ENCODE results near the gene HEYL.

Gene HEYL

DNA sequence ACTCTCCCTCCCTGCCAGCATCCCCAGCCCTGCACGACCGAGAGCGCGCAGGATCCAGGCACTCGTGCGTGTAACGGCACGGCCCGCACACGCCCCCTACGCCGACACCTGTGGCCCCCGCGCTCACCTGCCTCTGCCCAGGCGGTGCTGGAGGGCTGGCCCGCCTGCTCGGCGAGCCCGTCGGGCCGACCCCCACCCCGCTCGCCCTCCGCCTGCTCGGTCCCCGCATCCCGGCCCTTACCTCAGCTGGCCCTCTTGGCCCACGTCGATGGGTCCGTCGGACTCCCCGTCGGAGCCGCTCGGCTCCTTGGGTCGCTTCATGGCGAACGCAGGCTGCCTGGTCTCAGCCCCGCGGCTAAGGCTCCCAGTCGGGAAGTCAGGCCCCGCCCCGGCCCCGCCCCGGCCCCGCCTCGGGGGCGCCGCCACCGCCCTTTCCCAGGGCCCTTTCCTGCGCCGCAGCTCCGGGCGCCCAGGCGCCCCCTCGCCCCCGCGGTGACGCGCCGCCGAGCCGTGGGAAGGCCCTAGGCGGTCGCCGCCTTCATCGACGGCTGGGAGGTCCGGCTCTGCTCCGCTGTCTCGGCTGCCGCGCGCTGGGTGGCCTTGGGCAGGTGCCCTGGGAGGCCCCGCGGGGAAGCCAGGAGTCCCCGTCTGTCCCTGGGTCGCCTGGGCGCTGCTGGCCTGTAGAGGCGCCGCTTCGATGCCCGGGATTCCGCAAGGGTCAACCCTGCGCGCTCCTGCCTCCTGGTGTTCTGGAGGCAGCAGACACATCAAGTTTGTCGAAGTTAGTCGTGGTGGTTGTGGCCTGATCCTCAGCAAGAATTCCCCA lies at the start of gene HEYL:
TSS of gene HEYL (minus strand) at position 339 of the 826 bp plus-strand sequence. CDS start at position 321, 18 bp downstream.
- DNase-seq: peak; percentile 62

GRCh38 chr1:39689214-39689613 lies 49.8 kb upstream of the HEYL start:
- DNase-seq: no peak

GRCh38 chr1:39688706-39689105 lies 49.3 kb upstream of the HEYL start:
- no peak for DNase-seq

DNA sequence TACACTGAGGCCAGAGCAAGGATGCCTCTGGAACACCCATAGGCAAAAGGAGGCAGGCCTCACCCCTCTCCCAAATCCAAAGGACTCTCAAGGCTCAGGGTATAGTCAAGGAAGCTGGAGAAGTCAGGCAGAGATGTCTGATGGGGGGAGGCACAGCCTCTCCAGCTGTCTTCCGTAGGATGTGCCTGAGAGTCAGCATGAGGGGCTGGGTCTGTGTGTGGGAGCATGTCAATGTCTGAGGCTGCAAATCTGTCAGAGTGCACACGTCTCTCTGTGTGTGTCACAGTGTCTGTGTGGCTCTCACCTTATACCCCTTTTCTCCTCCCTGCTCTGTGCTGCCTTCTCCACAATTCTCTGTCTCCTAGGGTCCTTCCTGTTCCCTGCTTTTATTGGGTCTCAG lies 47.8 kb upstream of the HEYL start:
- DNase-seq: no peak

DNA sequence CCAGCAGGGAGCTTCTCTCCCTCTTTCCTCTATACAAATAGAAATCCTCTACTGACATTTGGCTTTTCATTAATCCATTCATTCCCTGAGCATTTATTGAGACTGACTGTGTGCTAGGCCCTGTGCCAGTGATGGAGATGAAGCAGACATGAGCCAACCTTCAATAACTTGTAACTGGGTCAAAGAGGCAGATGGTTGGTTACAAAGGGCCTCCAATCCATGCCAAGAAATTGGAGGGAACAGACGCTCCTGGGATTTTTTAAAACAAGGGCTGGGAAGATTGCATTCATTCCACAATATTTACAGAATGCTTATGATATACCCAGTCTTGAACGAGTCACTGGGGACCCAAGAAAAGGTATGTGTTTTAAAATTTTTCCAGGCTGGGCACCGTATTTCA lies 45.6 kb upstream of the HEYL start:
- DNase-seq: no peak

DNA sequence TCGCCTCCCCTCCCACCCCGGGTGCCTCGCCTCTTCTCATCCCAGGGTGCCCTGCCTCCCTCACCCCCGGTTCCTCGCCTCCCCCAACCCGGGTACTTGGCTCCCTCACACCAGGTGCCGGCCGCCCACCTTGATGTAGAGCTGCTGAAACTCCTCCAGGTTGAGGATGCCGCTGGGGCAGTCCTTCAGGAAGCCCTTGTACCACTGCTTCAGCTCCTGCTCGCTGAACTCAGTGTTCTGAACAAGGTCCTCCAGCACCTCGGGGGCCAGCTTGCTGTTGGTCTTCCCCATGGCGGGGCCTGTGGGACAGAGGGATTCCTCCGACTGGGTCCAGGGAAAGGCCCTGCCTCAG lies 44.8 kb upstream of the HEYL start:
- DNase-seq: no peak

DNA sequence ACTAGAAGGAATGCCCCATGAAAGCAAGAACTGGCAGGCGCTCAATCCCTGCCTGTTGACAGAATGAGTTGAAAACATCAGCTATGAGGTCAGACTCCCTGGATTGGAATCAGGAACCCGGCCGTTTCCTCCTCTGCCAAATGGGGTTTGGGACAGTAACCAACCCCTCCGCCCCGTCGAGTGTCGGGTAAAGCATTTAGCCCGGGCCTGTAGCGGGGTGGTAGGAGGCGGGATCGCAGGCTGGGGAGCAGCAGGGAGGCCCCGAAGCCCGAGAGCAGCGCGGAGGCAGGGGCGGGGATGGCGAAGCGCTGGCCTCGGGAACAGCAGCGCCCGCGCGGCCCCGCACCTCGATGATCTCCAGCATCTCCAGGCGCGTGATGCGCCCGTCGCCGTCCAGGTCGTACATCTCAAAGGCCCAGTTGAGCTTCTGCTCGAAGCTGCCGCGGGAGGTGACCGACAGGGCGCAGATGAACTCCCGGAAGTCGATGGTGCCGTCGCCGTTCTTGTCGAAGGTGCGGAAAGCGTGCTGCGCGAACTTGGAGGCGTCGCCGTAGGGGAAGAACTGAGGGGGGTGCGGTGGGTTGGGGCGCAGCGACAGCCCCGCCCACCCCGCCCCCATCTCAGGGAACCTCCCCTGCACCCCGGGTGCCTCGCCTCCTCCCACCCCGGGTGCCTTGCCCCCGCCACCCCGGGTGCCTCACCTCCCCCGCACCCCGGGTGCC lies 44.3 kb upstream of the HEYL start:
- peak; percentile 78 for DNase-seq

GRCh38 chr1:39681999-39682398 lies 42.6 kb upstream of the HEYL start:
- no peak for DNase-seq

- no peak for DNase-seq
These were observed 41.9 kb upstream of the HEYL start for GRCh38 chr1:39681294-39681693.

- DNase-seq: no peak
These were observed 41.3 kb upstream of the HEYL start for GRCh38 chr1:39680751-39681150.

- no peak for DNase-seq
These were observed 40.4 kb upstream of the HEYL start for GRCh38 chr1:39679821-39680220.

- DNase-seq: no peak
These were observed 39.4 kb upstream of the HEYL start for GRCh38 chr1:39678889-39679288.

DNA sequence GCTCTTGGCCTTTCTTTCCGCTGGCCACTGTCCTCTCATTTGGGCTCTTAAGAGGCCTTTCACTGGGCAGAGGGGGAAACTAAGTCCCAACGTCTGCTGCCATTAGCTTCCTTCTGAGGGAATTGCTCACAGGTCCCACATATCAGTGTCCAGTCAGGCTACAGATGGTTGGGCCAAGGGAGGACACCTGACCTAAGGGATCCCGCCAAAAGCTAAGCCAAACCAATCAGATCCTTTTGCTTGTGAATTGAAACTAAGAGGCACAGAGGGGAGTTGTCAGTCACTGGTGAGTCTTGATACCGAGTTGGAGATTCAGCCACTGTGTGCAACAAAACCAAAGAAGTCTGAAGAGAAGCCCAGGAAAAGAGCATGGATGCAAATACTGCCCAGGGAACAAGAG lies 38.2 kb upstream of the HEYL start:
- no peak for DNase-seq

- DNase-seq: no peak
These were observed 37.6 kb upstream of the HEYL start for GRCh38 chr1:39676948-39677548.

DNA sequence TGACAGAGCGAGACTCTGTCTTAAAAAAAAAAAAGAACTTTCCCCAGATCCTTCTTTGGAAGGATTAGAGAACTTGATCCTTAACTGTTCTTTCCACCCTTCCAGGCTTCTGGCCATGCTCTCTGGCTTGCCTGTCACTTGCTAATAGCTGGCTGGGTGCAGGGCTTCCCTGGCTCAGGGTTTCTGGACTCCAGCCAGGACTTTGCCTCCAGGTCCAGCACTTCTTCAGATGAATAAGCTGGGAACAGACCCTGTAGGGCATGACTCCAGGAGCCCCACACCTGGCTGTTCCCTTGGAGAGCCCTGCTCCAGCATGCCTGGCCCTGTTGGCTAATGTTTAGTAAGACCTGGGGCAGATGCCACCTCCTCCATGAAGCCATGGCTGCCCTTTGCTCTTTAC lies 35.8 kb upstream of the HEYL start:
- no peak for DNase-seq

GRCh38 chr1:39673215-39673614 lies 33.8 kb upstream of the HEYL start:
- no peak for DNase-seq

- peak; percentile 44 for DNase-seq
These were observed 33.1 kb upstream of the HEYL start for GRCh38 chr1:39672551-39672947.

DNA sequence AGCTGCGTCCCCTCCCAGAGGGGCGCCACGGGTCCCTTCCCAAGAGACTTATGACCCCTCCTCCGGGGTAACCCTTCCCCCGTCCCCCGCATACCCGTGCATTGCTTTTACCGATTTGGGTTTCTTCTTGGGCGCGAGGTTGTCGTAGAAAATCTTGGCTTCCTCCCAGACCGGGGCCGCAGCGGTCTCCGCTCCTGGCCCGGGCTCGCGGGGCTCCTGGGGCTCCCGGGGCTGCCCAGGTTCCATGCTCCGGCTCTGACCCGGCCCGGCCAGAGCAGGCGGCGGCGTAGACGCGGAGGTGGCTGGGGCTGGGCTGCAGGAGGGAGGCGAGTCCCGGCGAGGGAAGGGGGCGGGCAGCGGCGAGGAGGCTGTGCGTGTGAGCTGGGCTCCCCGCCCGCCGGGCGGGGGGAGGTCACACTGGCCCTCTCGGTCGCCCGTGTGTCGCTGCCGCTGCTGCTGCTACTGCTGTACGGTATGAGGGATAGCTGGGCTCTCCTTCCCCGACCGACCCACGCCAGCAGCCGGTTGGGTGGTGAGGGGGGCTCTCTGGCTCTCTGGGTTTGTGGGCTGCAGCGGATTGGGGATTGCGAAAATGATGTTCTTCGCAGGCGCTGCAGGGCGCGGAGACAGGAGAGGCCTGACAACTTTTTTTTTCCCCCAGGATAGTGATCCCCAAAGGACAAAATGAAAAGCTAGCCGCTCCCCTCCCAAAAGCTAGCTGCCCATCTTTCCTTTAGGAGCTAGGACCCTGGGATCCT lies 32.5 kb upstream of the HEYL start, which contains the start of gene NT5C1A:
TSS of gene NT5C1A (minus strand) at position 315 of the 758 bp plus-strand sequence. CDS start at position 246, 69 bp downstream.
- DNase-seq: no peak

- DNase-seq: no peak
These were observed 32.0 kb upstream of the HEYL start for GRCh38 chr1:39671433-39671792.

DNA sequence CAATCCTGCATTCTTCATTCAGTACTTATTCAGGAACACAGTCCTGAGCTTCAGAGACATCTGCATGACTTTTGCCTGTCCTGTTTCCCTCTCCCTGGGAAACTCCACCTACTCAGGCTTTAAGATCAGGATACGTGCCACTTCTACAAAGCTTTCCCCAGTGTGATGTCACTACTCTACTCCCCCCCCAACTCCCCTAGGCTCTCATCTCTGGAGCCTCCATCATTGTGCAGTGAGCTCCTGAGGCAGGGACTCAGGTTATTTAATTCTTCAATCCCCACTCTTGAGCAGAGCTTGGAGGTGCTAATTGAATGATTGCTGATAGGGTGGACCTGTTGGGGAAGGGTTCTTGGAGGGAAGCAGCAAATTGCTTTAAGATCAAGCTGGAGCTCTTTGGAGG lies 31.2 kb upstream of the HEYL start:
- no peak for DNase-seq

DNA sequence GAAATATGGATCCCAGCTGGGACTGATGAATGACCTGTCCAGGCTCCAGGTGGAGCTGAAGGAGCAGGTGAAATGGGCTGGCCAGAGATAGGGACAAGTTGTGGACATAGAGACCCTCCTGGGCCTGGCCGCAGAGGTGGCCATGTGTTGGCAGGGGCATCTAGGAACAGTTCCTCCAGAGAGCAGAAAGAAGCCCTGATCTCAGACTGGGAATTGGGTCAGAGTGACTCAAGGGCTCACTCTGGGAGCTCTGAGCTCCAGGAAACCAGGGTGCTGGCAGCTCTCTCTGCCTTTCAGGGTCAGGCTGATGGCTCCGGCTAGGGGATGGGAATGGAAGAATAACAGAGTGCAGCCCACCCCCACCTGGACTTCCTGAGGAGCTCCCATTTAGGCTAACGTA lies 29.5 kb upstream of the HEYL start:
- DNase-seq: no peak

DNA sequence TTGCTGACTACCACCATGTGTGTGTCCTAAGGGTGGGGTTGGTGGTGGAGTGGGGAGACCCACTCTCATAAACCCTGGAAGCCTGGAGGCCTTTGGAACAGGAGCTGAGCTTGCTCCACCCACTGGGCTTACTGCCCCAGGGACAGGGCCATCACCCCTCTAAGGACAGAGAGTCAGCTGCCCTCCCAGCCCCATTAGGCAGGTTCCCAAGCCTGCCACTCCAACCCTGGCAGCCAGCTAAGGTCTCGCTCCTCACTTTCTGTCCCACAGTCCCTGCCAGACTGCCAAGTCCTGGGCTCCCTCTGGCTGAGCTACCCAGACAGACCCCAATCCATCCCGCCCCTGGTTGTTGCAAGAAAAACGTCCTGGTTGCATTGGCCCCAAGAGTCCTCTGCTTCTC lies 28.7 kb upstream of the HEYL start:
- DNase-seq: no peak

- no peak for DNase-seq
These were observed 27.3 kb upstream of the HEYL start for GRCh38 chr1:39666772-39667171.

All from CD4-positive, alpha-beta T cell treated with Interleukin-21 for 1 hour (primary cell).